NCI-H2081 treated with DMSO at 0.1 percent for 48 hours (cell line): ENCODE measurements around the gene SMYD3.

Source experiments
- DNase-seq: peaks from one replicate; lab custom pipeline; 2025; lab: John Stamatoyannopoulos, UW

The SMYD3 gene

DNA sequence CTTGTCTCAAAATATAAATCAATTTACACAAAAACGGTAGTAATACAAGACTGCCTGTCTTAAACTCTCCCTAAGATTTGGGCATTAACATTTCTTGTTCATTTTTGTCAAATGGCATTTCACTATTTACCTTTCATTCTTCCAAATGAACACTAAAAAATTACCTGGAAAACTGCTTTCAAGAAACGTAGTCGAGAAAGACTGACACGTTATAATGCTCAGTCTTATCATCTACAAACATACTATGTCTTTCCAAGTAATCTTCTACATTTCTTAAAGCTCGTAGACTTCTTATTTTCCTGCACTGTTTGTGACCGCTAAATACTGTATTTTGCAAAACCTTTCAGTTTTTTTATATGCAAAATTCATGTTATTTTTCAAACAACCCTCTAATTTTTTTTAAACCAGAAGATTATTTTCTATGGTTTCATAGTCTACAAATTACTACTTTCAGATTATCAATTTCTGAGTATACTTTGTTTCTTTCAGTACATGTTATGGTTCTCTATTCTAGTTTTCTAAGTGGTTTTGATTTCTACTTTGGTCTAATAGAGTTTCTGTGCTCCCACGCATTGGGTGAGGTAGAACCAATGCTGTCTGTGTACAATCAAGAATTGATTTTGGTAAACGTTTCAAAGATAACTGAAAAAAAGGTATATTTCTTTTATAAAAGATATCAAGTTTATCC, 336.4 kb downstream of the SMYD3 start:
- no peak for DNase-seq

DNA sequence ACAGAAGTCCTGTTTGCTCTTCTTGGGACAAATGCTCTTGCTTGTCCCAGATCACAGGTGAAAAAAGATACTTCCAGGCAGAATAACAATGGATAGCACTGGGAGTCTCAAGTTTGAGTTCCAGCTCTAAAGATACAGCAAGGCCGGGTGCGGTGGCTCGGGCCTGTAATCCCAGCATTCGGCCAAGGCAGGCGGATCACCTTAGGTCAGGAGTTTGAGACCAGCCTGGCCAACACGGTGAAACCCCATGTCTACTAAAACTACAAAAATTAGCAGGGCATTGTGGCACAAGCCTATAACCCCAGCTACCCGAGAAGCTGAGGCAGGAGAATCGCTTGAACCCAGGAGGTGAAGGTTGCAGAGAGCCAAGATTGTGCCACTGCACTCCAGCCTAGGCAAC, 337.6 kb downstream of the SMYD3 start:
- DNase-seq = no peak

DNA sequence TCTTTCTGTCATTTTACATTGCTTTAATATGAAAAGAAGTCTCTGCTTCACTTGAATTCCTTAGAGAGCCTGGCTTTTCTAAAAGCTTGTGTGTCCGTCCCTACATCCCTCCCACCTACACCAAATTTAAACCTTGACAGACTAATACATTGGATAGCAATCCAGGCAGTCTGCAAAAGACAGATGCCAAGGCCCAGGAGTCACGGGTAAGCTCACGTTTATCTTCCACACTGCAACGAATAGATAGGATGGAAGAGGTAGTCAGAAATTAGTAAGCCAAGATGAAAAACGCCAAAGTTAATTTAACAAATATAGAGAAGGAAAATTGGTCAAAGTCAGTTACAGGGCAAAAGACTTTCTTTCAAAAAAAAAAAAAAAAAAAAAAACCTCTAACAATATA, 338.1 kb downstream of the SMYD3 start:
- no peak for DNase-seq

DNA sequence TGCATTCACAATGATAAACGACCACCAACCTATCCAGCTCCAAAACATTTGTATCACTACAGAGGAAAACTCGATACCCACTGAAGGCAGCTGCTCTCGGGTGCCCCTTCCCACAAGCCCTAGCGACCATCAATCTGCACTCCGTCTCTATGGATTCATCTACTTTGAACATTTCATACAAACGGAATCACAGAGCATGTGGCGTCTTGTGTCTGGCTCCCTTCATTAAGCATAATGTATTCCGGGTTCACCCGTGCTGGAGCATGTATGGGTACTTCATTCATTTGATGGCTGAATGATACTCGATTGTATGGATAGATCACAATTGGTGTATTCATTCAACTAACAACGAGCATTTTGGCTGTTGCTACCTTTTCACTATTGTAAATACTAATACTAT, 340.2 kb downstream of the SMYD3 start:
- DNase-seq = no peak

DNA sequence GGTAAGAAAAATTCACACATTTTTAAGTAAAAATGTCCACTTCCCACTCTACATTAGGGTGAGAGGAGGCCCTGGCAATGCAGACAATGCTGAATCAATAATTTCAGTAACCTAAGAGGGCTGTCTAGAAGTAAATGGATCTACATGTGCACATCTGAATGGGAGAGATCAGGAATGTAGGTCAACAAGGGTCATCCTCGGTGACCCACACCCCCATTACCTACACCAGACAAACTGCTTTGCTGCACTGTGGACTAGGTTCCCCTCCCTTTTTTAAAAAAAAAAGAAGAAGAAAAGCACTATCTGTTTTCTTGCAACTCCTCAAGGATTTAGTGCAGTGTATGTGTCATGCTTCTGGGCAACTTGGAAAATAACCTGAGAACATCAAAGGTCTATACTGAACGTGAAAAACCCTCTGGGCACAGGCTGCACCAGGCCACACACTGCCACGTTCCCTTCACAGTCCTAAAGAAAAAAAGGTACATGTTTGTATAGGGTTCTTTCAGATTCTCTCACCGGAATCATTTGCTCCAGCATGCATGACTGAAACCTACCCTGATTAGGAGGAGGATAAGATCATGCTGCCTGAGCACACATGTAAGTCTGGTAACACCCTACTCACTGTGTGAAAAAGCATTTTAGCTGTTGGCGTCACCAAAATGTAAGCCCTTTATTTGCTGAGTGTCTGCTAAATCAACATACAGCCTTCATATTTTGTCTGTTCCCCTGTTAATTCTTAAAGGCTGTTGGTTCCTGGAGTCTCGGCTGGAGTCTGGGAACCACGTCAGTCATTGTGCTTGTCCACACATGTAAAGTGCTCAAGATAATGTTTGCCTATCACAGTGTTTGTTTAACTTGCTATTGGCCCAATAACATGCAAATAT, 341.0 kb downstream of the SMYD3 start:
- DNase-seq = peak; percentile 70

DNA sequence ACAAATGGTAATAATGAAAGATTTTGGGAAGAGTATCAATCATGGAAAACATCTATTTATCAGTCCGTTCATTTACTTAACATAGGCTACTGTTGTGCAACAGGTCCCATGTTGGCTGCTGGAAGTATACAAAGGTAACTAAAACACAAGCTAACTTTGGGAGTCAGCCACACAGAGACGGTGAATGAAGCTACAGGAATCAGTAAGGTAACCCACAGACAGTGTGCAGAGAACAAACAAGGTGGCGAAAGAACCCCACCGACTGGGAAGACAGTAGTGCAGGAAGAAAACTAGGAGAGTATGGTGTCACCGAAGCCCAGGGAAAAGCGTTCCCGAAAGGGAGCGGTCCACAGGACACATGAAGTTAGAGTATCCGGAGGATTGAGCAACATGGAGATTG, 342.3 kb downstream of the SMYD3 start:
- no peak for DNase-seq

DNA sequence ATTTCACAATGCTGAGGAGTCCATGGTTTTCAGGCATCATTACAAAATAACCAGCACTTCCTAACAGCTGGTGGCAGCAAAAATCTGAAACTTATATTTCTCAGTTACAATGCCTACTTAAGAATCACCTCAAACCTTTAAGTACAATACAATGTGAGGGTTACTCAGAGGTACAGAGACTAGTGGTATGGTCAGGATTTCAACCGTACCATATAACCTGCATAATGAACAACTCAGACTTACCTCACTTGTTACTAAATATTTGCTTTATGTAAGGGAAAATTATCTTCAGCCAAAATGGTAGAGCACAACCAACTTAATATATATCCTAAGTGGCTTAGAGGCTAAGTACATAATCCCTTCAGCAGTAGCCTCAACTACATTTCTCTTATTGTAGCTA, 344.5 kb downstream of the SMYD3 start:
- DNase-seq = no peak

DNA sequence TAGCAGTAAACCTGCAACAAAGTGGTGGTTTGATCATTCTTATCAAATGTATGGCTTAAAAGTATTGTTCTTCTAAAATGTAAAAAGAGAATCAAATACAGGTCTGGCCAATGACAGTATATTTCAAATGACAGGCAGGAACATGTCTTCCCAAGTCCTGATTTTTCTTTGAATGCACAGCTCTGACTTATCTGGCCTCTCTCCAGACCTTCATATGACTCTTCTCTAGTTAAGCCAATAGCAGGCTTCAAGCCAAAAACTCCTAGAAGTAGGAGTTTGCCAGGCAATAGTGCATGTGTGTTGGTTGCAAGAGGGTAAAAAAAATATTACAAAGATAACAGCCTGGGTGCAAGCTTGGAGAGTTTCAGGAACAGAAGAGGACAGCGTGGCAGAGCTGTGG, 345.5 kb downstream of the SMYD3 start:
- DNase-seq = no peak

DNA sequence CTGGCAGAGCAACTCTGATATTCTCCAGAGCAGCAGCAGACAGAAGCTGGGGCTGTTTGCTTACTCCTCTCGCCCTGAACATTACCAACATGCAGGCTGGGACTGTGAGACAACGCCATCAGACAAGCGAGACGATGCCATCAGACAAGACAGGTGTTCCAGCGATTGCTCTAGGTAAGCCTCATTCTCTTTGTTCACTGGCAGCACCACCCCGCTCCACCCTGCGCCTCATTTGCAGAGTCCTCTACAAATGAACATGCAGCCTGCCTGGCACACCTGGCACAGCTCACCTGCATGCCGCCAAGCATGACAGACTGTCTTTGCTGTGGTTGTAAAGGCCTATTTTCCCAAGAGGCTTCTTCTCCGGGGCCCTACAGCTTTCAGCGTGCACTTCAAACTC, 346.2 kb downstream of the SMYD3 start:
- no peak for DNase-seq

DNA sequence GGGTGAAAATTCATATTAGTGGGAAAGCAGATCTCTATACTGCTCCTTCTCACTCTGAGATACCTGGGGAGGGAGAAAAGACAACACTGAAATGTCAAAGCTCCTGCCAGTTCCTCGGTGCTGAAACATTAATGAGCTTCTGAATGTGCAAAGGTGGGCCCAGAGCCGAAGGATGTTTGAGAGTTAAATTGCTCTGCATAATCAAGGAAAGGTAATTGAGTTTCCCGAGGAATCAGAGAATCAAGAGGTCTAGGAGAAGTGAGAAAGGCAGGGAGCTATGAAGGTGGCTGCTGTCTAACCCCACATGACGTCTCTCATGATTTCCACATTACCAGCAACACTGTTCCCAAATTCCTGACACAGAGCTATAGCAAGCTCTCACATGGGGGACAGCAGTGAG, 346.7 kb downstream of the SMYD3 start:
- DNase-seq = no peak

DNA sequence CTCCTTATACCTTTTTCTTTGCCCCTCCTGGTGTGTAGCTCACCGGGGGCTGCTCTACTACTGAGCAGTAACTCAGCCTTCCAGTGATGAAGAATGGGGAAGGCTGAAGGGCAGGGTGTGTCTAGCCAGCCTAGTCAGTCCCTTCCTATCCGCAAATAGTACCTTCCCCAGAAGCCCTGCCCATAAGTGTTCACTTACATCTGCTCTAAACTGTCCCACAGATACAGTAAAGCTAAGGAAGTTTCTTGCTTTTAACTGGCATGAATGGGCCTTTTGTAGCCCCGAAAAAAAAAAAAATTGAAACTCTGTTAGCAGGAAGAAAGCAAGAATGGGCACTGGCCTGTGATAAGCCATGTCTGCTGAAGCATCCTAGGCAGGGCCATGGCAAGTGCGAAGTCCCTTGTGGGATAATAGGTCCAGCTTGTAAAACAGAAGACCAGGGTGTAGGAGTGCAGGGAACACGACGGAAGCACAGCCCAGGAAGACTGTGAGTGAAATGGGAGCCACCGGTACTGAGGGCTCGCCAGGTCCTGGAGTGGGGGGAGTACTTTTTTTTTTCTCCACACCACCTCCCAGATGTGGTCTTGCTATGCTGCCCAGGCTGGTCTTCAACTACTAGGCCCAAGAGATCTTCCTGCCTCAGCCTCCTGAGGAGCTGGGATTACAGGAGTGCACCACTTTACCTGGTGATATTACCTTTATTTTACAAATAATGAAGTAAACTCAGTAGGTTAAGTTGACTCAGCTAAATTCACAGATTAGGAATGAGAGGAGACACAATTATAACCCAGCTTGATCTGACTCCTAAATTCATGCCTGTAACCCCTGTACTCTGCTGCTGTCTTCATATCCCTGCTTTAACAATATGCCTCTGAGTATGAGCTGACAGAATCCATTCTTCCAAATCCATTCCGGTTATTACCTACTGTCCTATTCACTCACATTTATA, 347.5 kb downstream of the SMYD3 start:
- DNase-seq = no peak

DNA sequence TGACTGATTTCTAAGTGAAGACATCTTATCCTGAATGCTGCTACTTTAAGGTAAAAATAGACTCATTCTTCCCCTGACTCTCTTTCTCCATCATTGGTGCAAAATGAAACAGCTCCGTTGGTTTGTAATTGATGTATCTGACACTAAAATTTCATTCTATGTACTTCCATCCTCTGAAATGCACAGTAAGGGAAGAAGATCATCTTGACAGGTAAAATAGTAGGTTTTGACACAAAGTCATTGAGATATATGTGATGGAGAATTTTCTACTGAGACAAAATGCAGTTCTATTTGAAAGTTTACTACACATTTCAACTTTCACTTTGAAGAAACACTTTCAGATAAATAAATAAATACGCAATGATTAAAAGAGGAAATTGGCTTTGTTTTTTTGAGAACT, 348.9 kb downstream of the SMYD3 start:
- no peak for DNase-seq

DNA sequence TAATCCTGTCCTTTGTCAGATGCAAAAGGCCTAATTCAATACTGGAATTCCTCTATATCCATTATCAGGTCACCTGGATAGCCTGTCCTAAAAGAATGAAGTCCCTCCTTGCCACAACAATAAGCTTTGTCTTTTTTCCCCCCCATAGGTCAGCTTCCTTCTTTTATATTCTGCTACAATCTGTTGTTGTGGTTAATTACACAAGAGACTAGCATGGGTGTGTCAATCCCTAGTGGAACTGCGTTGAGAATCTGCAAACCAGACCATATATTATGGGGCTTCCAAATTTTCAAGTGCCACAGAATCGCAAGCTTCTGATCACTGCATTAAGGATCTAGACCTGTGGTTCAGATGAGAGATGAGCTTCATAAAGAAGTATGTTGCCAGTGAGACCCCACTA, 349.6 kb downstream of the SMYD3 start:
- DNase-seq = no peak

DNA sequence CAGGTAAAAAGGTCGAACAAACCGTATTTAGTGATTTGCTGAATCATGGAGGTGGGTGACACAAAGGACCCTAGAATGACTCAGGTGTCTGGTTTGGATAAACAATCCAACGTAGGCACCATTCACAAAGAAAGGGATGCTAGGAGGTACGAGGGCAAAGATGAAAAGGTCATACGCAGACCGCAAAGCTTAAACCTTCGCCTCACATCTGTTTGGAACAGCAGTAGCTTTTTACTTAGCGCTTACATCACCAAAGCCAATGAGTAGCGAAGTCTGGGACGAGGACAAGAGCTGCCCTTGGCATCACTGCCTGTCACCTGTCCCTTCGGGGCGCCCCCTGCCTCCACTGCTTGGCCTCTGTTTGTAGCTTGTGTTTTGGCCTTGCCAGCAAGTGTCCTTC, 350.2 kb downstream of the SMYD3 start:
- no peak for DNase-seq

DNA sequence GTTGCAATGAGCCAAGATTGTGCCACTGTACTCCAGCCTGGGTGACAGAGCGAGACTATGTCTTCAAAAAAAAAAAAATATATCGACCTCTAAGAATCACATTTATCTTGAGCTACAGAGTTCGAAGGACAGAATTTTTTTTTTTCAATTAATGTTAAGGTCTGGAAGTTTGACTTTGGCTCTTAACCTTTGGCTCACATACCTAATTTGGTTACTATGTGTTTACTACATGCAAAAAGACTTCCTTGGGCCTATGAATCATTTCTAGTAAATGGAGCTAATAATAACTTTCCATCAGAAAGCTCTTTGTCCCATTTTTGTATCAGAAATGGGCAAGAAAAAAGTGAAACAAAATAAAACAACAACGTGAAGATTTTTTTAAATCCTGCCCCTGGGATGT, 351.2 kb downstream of the SMYD3 start:
- no peak for DNase-seq

DNA sequence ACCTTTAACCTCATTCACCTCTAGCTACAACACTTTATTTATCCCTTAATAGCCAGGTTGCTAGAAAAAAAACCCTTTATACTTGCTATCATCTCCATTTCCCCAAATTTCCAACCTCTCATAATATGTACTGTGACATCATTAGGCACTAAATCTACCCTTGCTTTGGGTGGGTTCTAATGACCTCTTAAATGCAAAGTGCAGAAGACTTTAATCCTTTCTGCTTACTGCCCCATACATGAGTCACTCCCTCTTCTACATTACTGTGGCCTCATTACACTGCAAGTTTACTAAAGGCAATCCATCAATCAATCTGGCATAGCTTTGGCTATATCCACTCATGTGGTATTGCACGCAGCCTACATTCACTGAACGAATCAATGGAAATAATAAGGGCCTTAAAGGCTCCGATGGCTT, 353.3 kb downstream of the SMYD3 start:
- DNase-seq = no peak

DNA sequence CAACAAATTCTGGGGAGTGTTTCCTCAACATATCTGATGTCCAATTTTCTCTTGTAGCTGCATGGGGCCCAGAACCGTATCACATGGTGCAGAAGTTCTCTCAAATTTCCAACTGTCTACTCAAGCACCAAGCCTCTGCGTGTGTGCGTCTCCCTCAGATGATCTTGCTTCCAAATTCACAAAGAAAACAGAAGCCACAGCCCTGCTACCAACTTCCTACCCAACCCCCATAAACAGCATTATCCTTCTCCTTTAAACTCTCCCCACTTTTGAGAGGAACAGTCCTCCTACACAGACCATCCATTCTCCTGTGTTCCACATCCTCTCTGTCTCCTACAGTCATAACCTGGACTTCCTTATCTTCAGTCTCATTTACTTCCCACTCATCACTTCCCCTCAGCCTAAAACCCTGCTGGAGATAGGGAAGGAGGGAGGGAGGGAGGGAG, 354.1 kb downstream of the SMYD3 start:
- no peak for DNase-seq

DNA sequence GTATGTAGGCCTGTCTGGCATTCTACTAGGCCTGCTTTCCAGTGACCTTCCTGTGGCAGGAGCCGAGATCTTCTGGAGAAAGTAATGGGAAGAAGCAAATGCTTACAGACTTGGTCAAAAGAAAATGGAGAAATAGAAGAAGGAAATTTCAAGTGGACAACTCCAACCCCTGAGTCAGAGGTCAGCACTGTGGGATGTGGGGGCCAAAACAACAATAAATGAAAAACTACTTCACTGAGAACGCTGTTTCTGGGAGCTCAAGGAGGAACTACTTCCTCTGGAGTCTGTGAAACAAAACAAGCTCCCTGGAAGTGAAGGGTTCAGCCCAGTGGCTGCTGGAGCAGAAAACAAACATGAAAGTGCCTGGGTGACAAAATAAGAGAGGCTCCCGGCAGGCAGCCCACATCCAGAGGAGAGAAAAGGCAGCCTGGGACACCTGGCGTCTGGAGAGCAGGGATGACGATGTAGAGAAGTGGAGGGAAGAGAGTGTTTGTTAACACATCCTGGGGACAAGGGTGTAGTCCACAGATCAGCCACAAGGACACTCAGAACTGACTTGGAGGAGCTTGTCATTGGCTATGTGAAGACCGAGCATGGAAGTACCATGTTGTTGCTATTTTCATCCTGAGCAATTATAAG, 355.2 kb downstream of the SMYD3 start:
- no peak for DNase-seq

DNA sequence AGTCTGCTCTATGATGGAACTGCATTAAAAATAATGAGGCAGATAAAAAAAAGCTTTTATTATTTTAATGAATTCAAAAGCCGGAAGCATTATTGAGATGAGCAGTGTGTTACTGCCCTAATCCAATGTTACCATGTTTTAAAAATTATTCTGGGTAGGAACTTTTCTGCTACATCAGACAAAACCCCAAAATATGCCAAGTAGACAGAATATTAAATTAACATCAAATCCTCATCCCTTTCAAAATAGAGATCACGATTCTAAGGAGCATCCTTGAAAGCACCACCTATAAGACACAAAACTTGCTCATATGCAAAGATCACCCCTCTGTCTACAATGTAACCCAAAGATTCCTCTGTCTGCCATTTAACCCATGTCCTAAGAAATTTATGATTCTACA, 357.5 kb downstream of the SMYD3 start:
- no peak for DNase-seq

DNA sequence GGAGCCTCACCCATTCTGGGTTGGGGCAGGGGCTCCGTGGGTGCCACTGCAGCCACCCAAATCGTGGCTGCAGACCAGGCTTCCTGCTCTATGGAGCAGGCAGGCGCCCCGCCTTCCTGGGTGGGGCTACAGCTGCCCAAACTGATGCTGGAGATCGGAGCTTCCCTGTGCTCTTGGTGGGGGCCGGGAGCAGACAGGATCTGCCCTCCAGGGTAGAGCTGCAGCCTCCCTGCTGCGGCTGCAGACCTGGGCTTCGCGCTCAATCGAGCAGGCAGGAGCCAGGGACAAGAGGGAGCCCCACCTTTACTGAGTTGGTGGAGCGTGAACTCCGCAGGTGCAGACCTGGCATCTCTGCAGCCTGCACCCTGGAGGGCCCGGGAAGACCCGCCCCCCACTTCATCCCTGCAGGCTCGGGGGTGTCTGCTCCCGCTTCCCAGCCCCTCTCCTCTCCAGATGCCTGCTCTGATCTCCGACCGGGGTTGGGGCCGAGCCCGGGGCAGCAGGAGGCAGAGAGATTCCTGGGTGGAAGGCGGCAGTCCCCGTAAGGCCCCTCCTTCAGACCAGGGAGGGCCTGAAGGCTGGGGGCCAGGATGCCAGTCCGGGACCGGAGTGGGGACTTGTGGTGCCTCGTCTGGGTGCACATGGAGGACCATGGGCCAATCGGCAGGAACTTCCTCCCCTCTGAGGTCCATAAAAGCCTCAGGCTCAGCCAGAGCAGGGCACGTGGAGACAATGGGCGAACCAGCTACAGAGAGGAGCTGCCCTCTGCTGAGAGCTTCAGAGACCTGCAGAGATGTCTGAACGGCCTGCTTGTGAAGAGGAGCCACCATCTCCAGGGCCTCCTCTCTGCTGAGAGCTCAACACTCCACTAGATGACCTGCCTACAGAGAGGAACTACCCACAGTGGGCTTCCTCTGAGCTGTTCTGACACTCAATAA, 359.3 kb downstream of the SMYD3 start:
- DNase-seq = no peak
